GM18511 (cell line): ENCODE measurements around the gene SHB.
A peak's percentile ranks its signal among the peaks of the same experiment; 100 is the strongest.

Experiments
- ATAC-seq: cut with Tn5 transposase; IDR thresholded peaks from one replicate; pipeline ENCODE4 v1.9.1; 2021; ENCODE audit warnings: mild to moderate bottlenecking, moderate library complexity; ENCODE audit not compliant: unreplicated experiment

Gene SHB

GRCh38 chr9:37972351-37972848 is 96.6 kb downstream of the SHB start:
- ATAC-seq: peak; percentile 52

- ATAC-seq: no peak
Observed at GRCh38 chr9:37971691-37972090, 97.3 kb downstream of the SHB start.

- no peak for ATAC-seq
Observed at GRCh38 chr9:37971108-37971459, 97.9 kb downstream of the SHB start.

GRCh38 chr9:37970301-37971107 is 98.5 kb downstream of the SHB start:
- ATAC-seq: no peak

DNA sequence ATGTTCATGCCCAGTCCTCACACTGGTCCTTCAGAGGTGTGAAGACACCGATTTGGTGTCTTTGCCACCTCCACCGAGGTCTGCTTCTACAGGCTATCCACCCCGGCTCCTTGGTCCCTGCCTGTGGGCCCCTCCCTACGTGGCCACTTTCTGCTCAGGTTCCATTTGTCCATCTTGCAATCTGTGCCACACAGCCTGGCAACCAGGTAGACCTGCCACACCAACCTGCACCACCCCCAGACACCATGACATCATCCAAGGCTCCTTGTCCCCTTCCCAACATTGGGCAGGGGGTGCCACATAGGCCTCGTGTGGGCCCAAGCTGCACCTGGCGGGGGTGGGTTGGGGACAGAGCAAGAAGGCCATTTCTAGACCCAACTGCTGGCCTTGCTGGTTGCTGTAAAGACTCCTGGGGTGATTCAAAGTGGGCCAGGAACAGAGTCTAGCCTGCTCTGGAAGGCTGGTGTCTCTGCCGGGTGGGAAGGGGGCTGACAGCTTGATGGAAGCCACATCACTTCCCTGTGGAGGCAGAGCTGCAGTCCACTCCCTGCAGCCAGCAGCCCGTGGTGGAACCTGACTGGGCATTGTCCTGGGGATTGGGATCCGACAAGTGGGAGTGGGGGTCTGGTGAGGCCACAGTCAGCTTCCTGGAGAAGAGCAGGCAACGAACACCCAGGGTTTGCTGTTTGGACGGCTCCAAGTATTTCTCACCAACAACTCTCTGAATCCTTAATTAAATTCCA is 99.3 kb downstream of the SHB start:
- no peak for ATAC-seq

GRCh38 chr9:37969130-37969529 is 99.9 kb downstream of the SHB start:
- ATAC-seq: no peak

DNA sequence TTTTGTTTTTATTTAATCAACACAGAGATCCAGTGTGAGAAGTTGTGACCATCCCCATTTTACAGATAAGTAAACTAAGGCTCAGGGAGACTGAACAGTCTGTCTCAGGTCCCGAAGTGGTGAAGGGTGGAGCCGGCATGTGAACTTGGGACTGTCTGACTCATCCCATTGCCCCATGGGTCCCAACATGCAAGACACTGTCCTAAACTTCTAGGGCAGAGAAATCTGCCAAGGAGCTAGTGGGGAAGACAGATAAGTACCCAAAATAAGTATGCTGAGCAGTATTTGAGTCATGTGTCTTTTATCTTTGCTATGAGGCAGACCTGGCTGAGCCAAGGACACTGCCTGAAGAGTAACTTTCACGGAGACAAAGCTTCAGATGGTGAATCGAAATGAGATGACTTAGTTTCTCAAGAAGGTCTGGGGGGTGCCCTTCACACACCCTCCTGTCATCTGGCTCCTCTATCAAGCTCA is 100.8 kb downstream of the SHB start:
- ATAC-seq: no peak

DNA sequence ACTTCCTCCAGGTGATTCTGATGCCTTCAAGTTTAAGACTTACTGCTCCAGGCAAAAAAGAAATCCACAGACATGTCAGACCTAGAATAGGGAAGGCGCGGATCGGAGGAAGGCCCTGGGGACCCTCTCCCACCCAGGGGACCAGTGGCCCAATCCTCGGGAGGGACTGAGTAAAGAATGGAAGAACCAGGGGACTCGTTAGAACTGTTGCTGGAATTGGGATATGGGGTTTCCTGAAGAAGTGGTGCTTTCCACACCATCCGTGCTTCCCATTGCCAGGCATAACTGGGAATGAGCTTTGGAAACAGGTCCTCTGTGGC is 101.3 kb downstream of the SHB start:
- ATAC-seq: no peak

GRCh38 chr9:37967014-37967760 is 101.8 kb downstream of the SHB start:
- ATAC-seq: no peak

- peak; percentile 57 for ATAC-seq
Observed at GRCh38 chr9:37966412-37967013, 102.5 kb downstream of the SHB start.

DNA sequence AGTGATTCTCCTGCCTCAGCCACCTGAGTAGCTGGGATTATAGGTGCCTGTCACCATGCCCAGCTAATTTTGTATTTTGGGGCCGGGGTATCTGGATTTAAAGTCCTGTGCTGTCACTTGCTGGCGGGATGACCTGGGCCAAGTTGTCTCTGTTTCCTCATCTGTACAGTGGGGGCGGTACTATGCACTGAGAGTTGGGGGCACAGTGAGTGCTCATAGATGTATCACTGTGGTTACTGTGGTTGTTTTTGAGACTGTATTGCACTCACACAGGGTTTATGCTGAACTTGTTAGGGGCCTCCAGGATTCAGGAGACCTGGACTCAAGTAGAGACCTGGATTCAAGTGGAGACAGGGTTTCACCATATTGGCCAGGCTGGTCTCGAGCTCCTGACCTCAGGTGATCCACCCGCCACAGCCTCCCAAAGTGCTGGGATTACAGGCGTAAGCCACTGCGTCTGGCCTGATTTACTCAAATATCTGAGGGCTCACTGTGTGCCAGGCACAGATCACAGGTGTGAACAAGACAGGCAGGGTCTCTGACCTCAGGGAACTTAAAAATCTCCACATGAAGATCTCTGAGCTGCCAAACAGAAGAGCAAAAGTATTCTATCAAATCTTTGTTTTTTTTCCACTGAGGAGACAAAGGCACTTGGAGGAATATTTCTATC is 103.2 kb downstream of the SHB start:
- ATAC-seq: peak; percentile 85

DNA sequence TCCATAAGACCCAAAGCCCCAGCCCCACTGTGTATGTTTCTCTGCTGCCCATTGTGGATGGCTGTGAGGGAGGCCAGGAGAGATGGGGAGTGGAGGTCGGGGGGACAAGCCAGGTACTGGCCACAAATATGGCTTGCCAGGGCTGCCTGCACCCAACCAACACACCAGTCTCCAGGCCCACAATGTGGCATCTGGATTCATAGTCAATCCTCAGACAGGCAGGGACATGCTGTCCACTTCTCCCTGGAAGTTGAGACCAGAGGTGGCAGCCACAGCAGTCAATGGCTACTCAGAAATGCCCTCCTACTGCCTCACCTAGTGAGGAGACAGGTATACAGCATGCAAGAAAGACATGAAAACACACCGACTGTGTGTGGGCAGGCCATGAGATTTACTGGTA is 103.9 kb downstream of the SHB start:
- ATAC-seq: no peak

DNA sequence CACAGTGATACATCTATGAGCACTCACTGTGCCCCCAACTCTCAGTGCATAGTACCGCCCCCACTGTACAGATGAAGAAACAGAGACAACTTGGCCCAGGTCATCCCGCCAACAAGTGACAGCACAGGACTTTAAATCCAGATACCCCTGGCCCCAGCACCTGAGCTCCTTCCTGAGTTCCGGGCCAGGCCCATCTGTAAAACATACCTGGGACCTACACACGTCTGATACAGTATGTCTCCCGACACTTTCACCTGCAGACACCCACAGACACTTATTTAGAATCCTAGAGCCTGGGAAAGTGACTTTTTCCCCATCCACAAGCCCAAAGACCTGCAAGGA is 104.3 kb downstream of the SHB start:
- no peak for ATAC-seq

GRCh38 chr9:37963936-37964739 is 104.9 kb downstream of the SHB start:
- no peak for ATAC-seq

- ATAC-seq: no peak
Observed at GRCh38 chr9:37961351-37961750, 107.7 kb downstream of the SHB start.

DNA sequence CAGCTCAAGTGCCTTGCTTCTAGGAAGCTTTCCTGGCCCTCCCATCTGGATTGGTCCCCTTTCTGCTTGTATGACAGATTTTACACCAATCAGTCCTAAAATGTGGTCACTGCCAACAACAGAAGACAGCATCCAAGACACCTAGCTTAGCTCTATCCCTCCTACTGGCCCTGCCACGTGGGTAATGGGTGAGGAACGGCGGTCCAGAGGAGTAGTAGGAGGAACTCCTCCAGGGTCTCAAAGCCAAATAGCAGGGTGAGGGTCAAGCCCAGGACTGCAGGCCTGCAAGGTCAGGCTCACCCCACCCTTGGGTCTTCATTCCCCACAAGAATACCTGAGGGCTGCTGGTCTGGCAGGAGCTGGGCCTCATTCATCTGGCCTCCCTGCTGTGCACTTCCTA is 108.4 kb downstream of the SHB start:
- no peak for ATAC-seq

DNA sequence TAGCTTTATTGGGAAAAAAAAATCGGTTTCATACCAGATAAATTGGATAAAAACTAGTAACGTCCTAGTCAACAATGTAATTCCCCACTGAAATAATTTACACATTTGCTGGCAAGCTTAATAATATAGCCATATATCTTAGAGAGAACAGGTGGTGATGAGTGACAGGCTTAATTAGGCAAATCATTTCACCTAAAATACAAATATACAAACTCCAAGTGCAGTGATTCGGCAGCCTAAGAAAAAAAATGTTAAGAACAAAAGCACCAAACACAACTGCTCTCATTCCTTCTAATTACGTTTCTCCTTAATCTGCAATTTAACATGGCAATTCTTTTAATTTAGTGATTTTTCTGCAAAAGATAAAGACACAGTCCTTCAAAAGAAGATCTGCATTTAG is 109.1 kb downstream of the SHB start:
- ATAC-seq: no peak

- no peak for ATAC-seq
Observed at GRCh38 chr9:37958154-37958553, 110.9 kb downstream of the SHB start.

DNA sequence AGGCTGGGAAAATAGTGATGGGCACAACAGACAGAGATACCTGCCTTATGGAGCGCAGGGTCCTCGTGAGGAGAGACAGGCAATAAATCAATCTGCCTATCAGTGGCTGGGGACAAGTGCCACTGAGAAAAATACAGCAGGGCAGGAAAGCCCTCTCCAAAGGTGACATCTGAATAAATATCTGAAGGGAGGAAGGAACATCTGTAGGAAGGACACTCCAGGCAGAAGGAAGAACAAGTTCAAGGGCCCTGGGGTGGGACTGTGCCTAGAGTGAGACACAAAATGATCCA is 111.4 kb downstream of the SHB start:
- ATAC-seq: no peak
